Right lobe of liver (tissue), 6 donors: ENCODE results near the gene ATXN2. TPM values are rescaled to one million over a fixed set of nuclear protein-coding genes. Genes with fewer than 3 reads are reported as not detected.
"Not testable (repeated sequence)": the region's sequence is repeated elsewhere in the genome, so short reads cannot be mapped to it uniquely, and the experiment has no call there.

Source experiments
- ATAC-seq, 4 donors: fragments of 200-7000 bp; cut with Tn5 transposase; one replicate each; pipeline ENCODE4 v1.9.1; 2020; ENCODE audit warnings: mild to moderate bottlenecking in 4 of 4, moderate library complexity in 4 of 4
- DNase-seq, 3 donors: peaks; one replicate each; pipeline ENCODE4 v3.0.0-alpha.2; 2020
- H3K27ac ChIP-seq, 3 donors: fragments of 200-600 bp; one replicate each; pipeline ENCODE4 v1.8.0; 2022
- H3K27me3 ChIP-seq, 2 donors: fragments of 200-600 bp; one replicate each; pipeline ENCODE4 v1.8.0; 2022
- H3K36me3 ChIP-seq, 4 donors: fragments of 200-600 bp; sonication (generic) in 1 of 4; one replicate each; pipeline versions ENCODE4 v1.5.1 to v1.8.0; 2017 to 2022; ENCODE audit warnings: control low read depth in 1 of 4
- H3K4me1 ChIP-seq, 4 donors: fragments of 200-600 bp; sonication (generic) in 1 of 4; one replicate each; pipeline versions ENCODE4 v1.5.1 to v1.8.0; 2017 to 2022; ENCODE audit warnings: control low read depth in 1 of 4
- H3K4me3 ChIP-seq, 3 donors: fragments of 200-600 bp; one replicate each; pipeline ENCODE4 v1.8.0; 2022
- H3K9me3 ChIP-seq, 4 donors: fragments of 200-600 bp; sonication (generic) in 1 of 4; one replicate each; pipeline versions ENCODE4 v1.5.1 to v1.8.0; 2017 to 2022; ENCODE audit warnings: control low read depth in 1 of 4
- POLR2A ChIP-seq: fragments of 450-650 bp; IDR thresholded peaks from one replicate; pipeline ENCODE4 v1.6.1; 2017; ENCODE audit warnings: antibody characterized with exemption, mild to moderate bottlenecking
- WGBS: methylation state at CpG from one replicate; pipeline ENCODE4 v1.1.6; 2018; ENCODE audit warnings: low coverage, low lambda C conversion rate; ENCODE audit not compliant: insufficient coverage; ENCODE audit errors: missing lambda C conversion rate; 5-methylcytosine and 5-hydroxymethylcytosine counted together
- intact Hi-C, 2 donors: fragments of 100-400 bp; cut with DNase I; formaldehyde crosslinking; loops; one replicate each; pipeline versions ENCODE4 v1.11.2 to v1.14.1; 2022
- small RNA-seq, 2 experiments: library from RNA; depleted of rRNA; stranded (forward); fragments of <200 nt; gene quantifications; one replicate each; pipeline ENCODE3, GENCODE V24; 2016
- total RNA-seq, 6 experiments: library from RNA; depleted of rRNA in 2 of 6; stranded (reverse); fragments of >200 nt in 2 of 6; fragmentation: NEBNext Ultra II Directional in 3 of 6; extraction: Animal tissue kit (Norgen Biotek cat#: 25700) in 3 of 6; gene quantifications; one replicate each; pipeline versions ENCODE4 v1.1.0 to v1.2.4, GENCODE V29; 2016 to 2023
- TF ChIP-seq, protein P1 (sequence below), 4 donors: fragments of 200-600 bp in 3 of 4; fragments of 450-650 bp in 1 of 4; IDR thresholded peaks; one replicate each; pipeline versions ENCODE4 v1.5.1 to v1.8.0; 2016 to 2022; ENCODE audit warnings: antibody characterized with exemption in 4 of 4, mild to moderate bottlenecking in 2 of 4
- donor health status: DM: no; HTN: yes; CAD: no.
- donor health status: DM: no; HTN: no; CAD: no.
- donor health status: DM: no; HTN: no; CAD: no.
- donor health status: DM: no; HTN: yes; CAD: no.
- donor health status: DM: no; HTN: yes; CAD: no.

Gene ATXN2
- total RNA-seq, 6 experiments from 2014 or later = 19.1 to 39.5 (median 27.6) TPM

- no peaks in the 10 kb centered on the region for H3K9me3 ChIP-seq
- no peaks in the 10 kb centered on the region for H3K36me3 ChIP-seq
- peak overlapping the region; percentile 53 to 85 (median 83) for H3K27ac ChIP-seq
- intact Hi-C loops = loop anchor here in 1 of 2 donors (5.0 kb wide), 1 partner anchor 43 kb away; no protein-coding TSS in a partner anchor
- TF ChIP-seq, protein P1, sequence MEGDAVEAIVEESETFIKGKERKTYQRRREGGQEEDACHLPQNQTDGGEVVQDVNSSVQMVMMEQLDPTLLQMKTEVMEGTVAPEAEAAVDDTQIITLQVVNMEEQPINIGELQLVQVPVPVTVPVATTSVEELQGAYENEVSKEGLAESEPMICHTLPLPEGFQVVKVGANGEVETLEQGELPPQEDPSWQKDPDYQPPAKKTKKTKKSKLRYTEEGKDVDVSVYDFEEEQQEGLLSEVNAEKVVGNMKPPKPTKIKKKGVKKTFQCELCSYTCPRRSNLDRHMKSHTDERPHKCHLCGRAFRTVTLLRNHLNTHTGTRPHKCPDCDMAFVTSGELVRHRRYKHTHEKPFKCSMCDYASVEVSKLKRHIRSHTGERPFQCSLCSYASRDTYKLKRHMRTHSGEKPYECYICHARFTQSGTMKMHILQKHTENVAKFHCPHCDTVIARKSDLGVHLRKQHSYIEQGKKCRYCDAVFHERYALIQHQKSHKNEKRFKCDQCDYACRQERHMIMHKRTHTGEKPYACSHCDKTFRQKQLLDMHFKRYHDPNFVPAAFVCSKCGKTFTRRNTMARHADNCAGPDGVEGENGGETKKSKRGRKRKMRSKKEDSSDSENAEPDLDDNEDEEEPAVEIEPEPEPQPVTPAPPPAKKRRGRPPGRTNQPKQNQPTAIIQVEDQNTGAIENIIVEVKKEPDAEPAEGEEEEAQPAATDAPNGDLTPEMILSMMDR (IDR thresholded peaks at IDR 0.05) = no peak
- no peak for TF ChIP-seq POLR2A
- WGBS = 36% methylated on average over 17 of the region's 21 CpGs
- H3K4me1 ChIP-seq = peaks cover 0 to 42% (median 0%) of the 10 kb centered on the region in 4 donors
- peak overlapping the region; percentile 71 to 89 (median 80) for H3K4me3 ChIP-seq
- peak in 1 of 4 donors; percentile 6 for ATAC-seq
- no peak for DNase-seq
- no peaks in the 10 kb centered on the region for H3K27me3 ChIP-seq
Measured at GRCh38 chr12:111404362-111405148, 194.6 kb downstream of the ATXN2 start.

DNA sequence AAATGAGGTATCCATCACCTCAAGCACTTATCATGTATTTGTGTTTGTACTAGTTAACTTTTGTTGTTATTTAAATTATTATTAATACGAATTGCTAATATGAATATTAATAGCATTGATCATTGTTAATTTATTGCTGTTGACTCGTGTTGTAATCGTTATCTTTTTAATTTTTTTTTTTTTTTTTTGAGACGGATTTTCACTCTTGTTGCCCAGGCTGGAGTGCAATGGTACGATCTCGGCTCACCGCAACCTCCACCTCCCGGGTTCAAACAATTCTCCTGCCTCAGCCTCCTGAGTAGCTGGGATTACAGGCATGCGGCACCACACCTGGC is 196.7 kb downstream of the ATXN2 start:
- not testable (repeated sequence) for H3K9me3 ChIP-seq, DNase-seq, H3K4me3 ChIP-seq, H3K36me3 ChIP-seq, ATAC-seq, H3K27me3 ChIP-seq
- H3K27ac ChIP-seq = peak overlapping the region in 2 of 3 donors; percentile 58 to 64
- 57% methylated on average over 5 of the region's 9 CpGs for WGBS
- H3K4me1 ChIP-seq = peaks cover 0 to 23% (median 2%) of the 10 kb centered on the region in 4 donors
- intact Hi-C loops = loop anchor here in 1 of 2 donors (5.0 kb wide), 1 partner anchor 45 kb away; no protein-coding TSS in a partner anchor

Small RNAs within 50 kb of the gene (small RNA-seq; reads per million reads assigned to genes)
- gene RF00066 = 0 reads per million in 2 experiments

Other genes starting within 250 kb of the ATXN2 start
- 10 to 100 TPM in 1 of 6 experiments, 1 to 10 TPM in 5; 4.2 to 14.8 (median 7.0) TPM for gene PHETA1, start 230.2 kb downstream of the ATXN2 start, total RNA-seq
- gene SH2B3, start 193.4 kb downstream of the ATXN2 start, total RNA-seq = 10 to 100 TPM in 5 of 6 experiments, 1 to 10 TPM in 1; 6.7 to 43.5 (median 17.0) TPM
- gene BRAP, start 86.6 kb upstream of the ATXN2 start, total RNA-seq = 1 to 10 TPM; 5.3 to 8.1 (median 7.5) TPM
- gene ACAD10, start 86.7 kb upstream of the ATXN2 start, total RNA-seq = 10 to 100 TPM; 24.7 to 41.7 (median 26.8) TPM
- gene ALDH2, start 167.6 kb upstream of the ATXN2 start, total RNA-seq = 1,000 to 10,000 TPM in 2 of 6 experiments, 100 to 1,000 TPM in 4; 287 to 1,060 (median 749) TPM
- 10 to 100 TPM; 18.0 to 28.1 (median 19.9) TPM for gene MAPKAPK5, start 242.9 kb upstream of the ATXN2 start, total RNA-seq